Lower leg skin (tissue), 3 donors: ENCODE results near the gene FAM177A1.

Experiments used
- POLR2A ChIP-seq, 2 donors: fragments of 450-650 bp; IDR thresholded peaks; one replicate each; pipeline ENCODE4 v1.6.1; 2016 to 2017; ENCODE audit warnings: antibody characterized with exemption in 2 of 2, mild to moderate bottlenecking in 1 of 2, moderate library complexity in 1 of 2
- TF ChIP-seq, protein P1 (sequence below), 3 donors: fragments of 450-650 bp; IDR thresholded peaks; one replicate each; pipeline ENCODE4 v1.5.1; 2016; ENCODE audit warnings: antibody characterized with exemption in 3 of 3, mild to moderate bottlenecking in 3 of 3, moderate library complexity in 2 of 3

DNA sequence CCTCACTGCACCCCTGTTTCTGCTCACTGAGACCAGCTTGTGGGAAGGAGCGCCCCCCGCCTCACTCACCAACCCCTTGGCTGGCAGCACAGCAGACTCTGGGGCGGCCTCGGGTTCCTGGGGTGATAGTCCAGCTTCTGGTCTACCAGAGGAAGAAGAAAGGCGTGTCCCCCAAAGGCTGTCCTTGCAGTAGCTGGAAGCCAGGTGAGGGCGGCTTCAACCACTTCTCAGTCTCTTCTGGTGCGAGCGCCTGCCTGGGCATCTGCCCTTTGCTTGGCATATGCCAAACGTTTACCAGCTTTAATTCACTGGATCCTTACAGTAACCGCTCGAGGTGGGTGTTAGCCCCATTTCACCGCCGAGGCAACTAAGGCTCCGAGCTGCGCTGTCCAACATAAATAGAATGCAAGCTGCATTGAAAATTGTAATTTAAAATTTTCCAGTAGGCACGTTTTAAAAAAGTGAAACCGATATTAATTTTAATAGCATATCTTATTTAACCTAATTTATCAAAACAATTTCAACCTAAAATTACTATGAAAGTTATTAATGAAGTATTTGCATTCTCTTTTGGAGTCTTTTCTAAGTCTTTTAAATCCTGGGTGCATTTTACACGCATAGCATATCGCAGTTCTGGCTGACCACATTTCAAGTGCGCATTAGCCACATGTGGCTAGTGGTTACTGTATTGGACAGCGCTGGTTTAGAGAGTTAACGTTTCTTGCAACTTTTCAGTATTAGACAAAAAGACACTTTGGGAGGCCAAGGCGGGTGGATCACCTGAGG, 872 bp downstream of the FAM177A1 start:
- TF ChIP-seq, protein P1, sequence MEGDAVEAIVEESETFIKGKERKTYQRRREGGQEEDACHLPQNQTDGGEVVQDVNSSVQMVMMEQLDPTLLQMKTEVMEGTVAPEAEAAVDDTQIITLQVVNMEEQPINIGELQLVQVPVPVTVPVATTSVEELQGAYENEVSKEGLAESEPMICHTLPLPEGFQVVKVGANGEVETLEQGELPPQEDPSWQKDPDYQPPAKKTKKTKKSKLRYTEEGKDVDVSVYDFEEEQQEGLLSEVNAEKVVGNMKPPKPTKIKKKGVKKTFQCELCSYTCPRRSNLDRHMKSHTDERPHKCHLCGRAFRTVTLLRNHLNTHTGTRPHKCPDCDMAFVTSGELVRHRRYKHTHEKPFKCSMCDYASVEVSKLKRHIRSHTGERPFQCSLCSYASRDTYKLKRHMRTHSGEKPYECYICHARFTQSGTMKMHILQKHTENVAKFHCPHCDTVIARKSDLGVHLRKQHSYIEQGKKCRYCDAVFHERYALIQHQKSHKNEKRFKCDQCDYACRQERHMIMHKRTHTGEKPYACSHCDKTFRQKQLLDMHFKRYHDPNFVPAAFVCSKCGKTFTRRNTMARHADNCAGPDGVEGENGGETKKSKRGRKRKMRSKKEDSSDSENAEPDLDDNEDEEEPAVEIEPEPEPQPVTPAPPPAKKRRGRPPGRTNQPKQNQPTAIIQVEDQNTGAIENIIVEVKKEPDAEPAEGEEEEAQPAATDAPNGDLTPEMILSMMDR (IDR thresholded peaks at IDR 0.05): no peak
- no peak for TF ChIP-seq POLR2A (IDR thresholded peaks at IDR 0.05)
